Spleen (tissue), 11 donors: Measurements from ENCODE around the gene TTC23L. TPM values are rescaled to one million over a fixed set of nuclear protein-coding genes. Genes with fewer than 3 reads are reported as not detected.

Source experiments
- DNase-seq: peaks from one replicate; pipeline ENCODE4 v3.0.0-alpha.2; 2020
- H3K27ac ChIP-seq, 8 donors: fragments of 200-600 bp; sonication (generic) in 7 of 8; 1 replicate in 4 of 8; 2 replicates in 4 of 8; pipeline versions ENCODE4 v1.5.0 to v1.8.0; 2016 to 2021; ENCODE audit warnings: inconsistent platforms in 4 of 8, mild to moderate bottlenecking in 4 of 8, moderate library complexity in 1 of 8
- H3K27me3 ChIP-seq, 7 donors: fragments of 200-600 bp; sonication (generic) in 6 of 7; replicated peaks in 1 of 7; 1 replicate in 4 of 7; 2 replicates in 3 of 7; pipeline versions ENCODE4 v1.5.0 to v1.8.0; 2016 to 2021; ENCODE audit warnings: inconsistent platforms in 3 of 7, mild to moderate bottlenecking in 1 of 7
- H3K36me3 ChIP-seq, 6 donors: fragments of 200-600 bp; sonication (generic) in 5 of 6; 1 replicate in 4 of 6; 2 replicates in 2 of 6; pipeline versions ENCODE4 v1.5.0 to v1.8.0; 2016 to 2021; ENCODE audit warnings: inconsistent platforms in 2 of 6
- H3K4me1 ChIP-seq, 6 donors: fragments of 200-600 bp; sonication (generic) in 5 of 6; 1 replicate in 3 of 6; 2 replicates in 3 of 6; pipeline versions ENCODE4 v1.5.0 to v1.8.0; 2016 to 2021; ENCODE audit warnings: inconsistent platforms in 3 of 6
- H3K4me3 ChIP-seq, 8 donors: fragments of 200-600 bp; sonication (generic) in 7 of 8; 1 replicate in 4 of 8; 2 replicates in 4 of 8; pipeline versions ENCODE4 v1.5.0 to v1.8.0; 2016 to 2021; ENCODE audit warnings: inconsistent platforms in 4 of 8, mild to moderate bottlenecking in 4 of 8, moderate library complexity in 2 of 8
- H3K9me3 ChIP-seq, 8 donors: fragments of 200-600 bp; sonication (generic) in 7 of 8; 1 replicate in 4 of 8; 2 replicates in 4 of 8; pipeline versions ENCODE4 v1.5.0 to v1.8.0; 2016 to 2021; ENCODE audit warnings: inconsistent platforms in 4 of 8
- POLR2A ChIP-seq, 3 donors: fragments of 450-650 bp; IDR thresholded peaks; one replicate each; pipeline ENCODE4 v1.5.1; 2017; ENCODE audit warnings: antibody characterized with exemption in 3 of 3, mild to moderate bottlenecking in 1 of 3
- POLR2AphosphoS5 ChIP-seq, 3 donors: sonication (generic); formaldehyde crosslinking; IDR thresholded peaks; one replicate each; pipeline ENCODE4 v1.5.1; 2017; ENCODE audit warnings: antibody characterized with exemption in 3 of 3
- WGBS, 5 donors: extraction: QIAGEN DNeasy Blood & Tissue Kit in 3 of 5; methylation state at CpG; one replicate each; pipeline versions ENCODE4 v1.1.5 to v1.1.7; 2013 to 2018; 5-methylcytosine and 5-hydroxymethylcytosine counted together
- intact Hi-C: fragments of 100-400 bp; cut with DNase I; formaldehyde crosslinking; loops from one replicate; pipeline ENCODE4 v1.15.0; 2023; ENCODE audit warnings: low total_unique reads
- polyA plus RNA-seq, 3 donors: library from polyadenylated mRNA; stranded (reverse); fragments of 200-250 nt; gene quantifications; one replicate each; pipeline ENCODE4 v1.2.1, GENCODE V29; 2013
- total RNA-seq, 7 donors: library from RNA; depleted of rRNA in 3 of 7; stranded (reverse); fragments of >200 nt in 3 of 7; fragmentation: NEBNext Ultra II Directional in 4 of 7; extraction: Animal tissue kit (Norgen Biotek cat#: 25700) in 4 of 7; gene quantifications; one replicate each; pipeline versions ENCODE4 v1.1.0 to v1.2.1, GENCODE V29; 2016 to 2021
- TF ChIP-seq, protein P1 (sequence below), 11 experiments: fragments of 200-600 bp in 7 of 11; fragments of 450-650 bp in 4 of 11; sonication (generic) in 4 of 11; IDR thresholded peaks in 8 of 11; conservative IDR thresholded peaks in 3 of 11; 1 replicate in 7 of 11; 2 replicates in 4 of 11; pipeline versions ENCODE4 v1.4.0 to v1.8.0; 2016 to 2021; ENCODE audit warnings: antibody characterized with exemption in 11 of 11, inconsistent platforms in 4 of 11, mild to moderate bottlenecking in 1 of 11
- donor health status: healthy with polysubstance abuse.
- donor health status: DM: no; HTN: no; CAD: no; lungs with moderate emphysema.
- donor health status: DM: no; HTN: no; CAD: no.
- donor health status: Bipolar disorder and iron deficiency.
- donor health status: healthy.
- donor health status: DM: no; HTN: no; CAD: no.
- donor health status: DM: yes; HTN: yes; CAD: no.

Gene TTC23L
- total and polyA plus RNA-seq, 10 donors = 0.07 to 0.42 (median 0.24) TPM; not detected in 4

DNA sequence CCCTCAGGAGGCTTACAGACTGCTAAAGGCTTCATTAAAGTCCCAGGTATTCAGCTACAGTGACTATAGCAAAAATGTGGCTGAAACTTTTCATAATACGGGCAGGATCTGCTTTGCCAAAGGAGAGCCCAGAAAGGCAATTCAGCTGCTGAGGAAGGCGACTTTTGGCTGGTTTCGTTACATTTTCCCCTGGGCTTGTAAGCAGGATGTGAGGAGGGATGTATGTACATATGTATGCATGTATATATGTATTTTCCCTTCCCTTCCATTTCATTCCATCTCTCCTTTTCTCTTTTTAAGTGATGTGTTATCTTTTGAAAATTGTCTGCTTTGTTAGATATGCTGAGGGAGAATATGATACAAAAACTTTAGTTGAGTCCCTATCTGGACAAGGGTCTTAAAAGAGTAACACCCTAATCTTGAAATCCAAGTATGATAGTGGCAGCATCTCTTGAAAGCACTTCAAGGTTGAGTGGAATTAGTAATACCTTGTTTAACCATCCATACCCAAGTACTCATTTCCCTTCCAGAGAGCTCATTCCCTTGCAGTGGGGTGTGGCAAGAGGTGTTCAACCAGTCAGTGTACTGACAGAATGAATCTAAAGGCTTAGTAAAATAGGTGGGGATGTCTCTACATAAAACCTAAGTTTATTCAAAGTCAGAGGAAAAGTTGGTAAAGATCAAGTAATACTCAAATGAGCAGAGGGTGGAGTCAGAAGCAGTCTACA, 47.6 kb downstream of the TTC23L start:
- intact Hi-C loops = no loop called here
- Histone ChIP-seq H3K4me1 (no peaks in the 10 kb centered on the region), H3K36me3 (no peaks in the 10 kb centered on the region), H3K4me3 (no peak overlapping the region), H3K27ac (no peak overlapping the region), H3K9me3 (no peaks in the 10 kb centered on the region), H3K27me3 (no peaks in the 10 kb centered on the region)
- no peak for DNase-seq
- TF ChIP-seq, protein P1, sequence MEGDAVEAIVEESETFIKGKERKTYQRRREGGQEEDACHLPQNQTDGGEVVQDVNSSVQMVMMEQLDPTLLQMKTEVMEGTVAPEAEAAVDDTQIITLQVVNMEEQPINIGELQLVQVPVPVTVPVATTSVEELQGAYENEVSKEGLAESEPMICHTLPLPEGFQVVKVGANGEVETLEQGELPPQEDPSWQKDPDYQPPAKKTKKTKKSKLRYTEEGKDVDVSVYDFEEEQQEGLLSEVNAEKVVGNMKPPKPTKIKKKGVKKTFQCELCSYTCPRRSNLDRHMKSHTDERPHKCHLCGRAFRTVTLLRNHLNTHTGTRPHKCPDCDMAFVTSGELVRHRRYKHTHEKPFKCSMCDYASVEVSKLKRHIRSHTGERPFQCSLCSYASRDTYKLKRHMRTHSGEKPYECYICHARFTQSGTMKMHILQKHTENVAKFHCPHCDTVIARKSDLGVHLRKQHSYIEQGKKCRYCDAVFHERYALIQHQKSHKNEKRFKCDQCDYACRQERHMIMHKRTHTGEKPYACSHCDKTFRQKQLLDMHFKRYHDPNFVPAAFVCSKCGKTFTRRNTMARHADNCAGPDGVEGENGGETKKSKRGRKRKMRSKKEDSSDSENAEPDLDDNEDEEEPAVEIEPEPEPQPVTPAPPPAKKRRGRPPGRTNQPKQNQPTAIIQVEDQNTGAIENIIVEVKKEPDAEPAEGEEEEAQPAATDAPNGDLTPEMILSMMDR (IDR thresholded peaks at IDR 0.05 in 8 of 11, conservative IDR thresholded peaks at IDR 0.05 in 3 of 11) = no peak
- no peak for TF ChIP-seq POLR2AphosphoS5 (IDR thresholded peaks at IDR 0.05)
- no peak for TF ChIP-seq POLR2A (IDR thresholded peaks at IDR 0.05)
- WGBS, 5 donors = 85 to 92% (median 91%) methylated on average over 3 of the region's 3 CpGs

DNA sequence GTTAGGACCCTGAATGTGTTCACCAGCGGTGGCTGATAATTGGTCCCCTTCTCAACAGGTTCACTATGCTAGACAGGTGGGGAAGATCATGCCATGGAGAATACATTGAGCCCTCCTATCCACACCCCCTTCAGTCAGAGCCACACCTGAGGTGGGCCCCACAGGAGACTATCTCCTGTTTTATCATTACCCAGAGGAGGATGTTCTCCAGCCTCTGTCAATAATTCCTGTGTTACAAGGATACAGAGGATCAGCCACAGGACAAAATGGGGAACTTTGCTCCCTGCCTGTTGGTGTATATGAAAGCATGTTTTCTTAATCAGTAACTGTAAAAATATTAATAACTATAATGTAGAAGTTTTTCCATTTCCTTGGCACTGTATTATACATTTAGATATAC, 50.4 kb downstream of the TTC23L start:
- intact Hi-C loops = no loop called here
- no peak for DNase-seq
- H3K36me3 ChIP-seq = no peaks in the 10 kb centered on the region
- no peak overlapping the region for H3K4me3 ChIP-seq
- no peak for TF ChIP-seq POLR2A (IDR thresholded peaks at IDR 0.05)
- TF ChIP-seq POLR2AphosphoS5 (IDR thresholded peaks at IDR 0.05) = no peak
- TF ChIP-seq, protein P1 (IDR thresholded peaks at IDR 0.05 in 8 of 11, conservative IDR thresholded peaks at IDR 0.05 in 3 of 11) = no peak
- H3K4me1 ChIP-seq = peaks cover 0 to 2% (median 0%) of the 10 kb centered on the region in 6 donors
- H3K9me3 ChIP-seq = no peaks in the 10 kb centered on the region
- H3K27ac ChIP-seq = no peak overlapping the region
- WGBS, 5 donors = 84 to 100% (median 100%) methylated on average over 1 of the region's 1 CpG
- H3K27me3 ChIP-seq = no peaks in the 10 kb centered on the region

- no peaks in the 10 kb centered on the region for H3K27me3 ChIP-seq
- DNase-seq = no peak
- no peaks in the 10 kb centered on the region for H3K36me3 ChIP-seq
- no peak overlapping the region for H3K4me3 ChIP-seq
- H3K9me3 ChIP-seq = no peaks in the 10 kb centered on the region
- WGBS, 5 donors = 89 to 94% (median 90%) methylated on average over 5 of the region's 5 CpGs
- TF ChIP-seq, protein P1 (IDR thresholded peaks at IDR 0.05 in 8 of 11, conservative IDR thresholded peaks at IDR 0.05 in 3 of 11) = no peak
- TF ChIP-seq POLR2A (IDR thresholded peaks at IDR 0.05) (no peak), POLR2AphosphoS5 (IDR thresholded peaks at IDR 0.05) (no peak)
- intact Hi-C loops = loop anchor here (10.0 kb wide), 1 partner anchor 407 kb away; no protein-coding TSS in a partner anchor
- peaks cover 0 to 2% (median 0%) of the 10 kb centered on the region in 6 donors for H3K4me1 ChIP-seq
- no peak overlapping the region for H3K27ac ChIP-seq
Measured at GRCh38 chr5:34891981-34892380, 53.0 kb downstream of the TTC23L start.

DNA sequence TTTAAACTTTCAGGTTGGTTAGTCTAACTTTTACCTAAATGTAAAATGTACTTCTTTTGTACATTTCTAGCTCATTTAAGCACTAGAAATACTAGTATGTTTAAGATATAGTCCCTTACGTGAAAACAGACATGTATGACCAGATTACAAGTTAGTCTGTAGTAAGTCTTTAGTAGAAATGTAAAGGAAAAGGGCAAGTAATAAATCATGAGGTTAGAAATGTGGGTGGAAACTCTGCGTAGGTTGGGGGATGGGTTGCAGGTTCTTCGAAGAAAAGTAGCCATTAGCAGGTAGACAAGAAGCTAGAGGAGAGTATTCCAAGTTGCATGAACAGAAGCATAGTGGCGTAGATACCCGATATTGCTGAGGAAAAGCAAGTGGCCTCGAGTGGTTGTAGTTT, 53.5 kb downstream of the TTC23L start:
- no peak for DNase-seq
- intact Hi-C loops = loop anchor here (10.0 kb wide), 1 partner anchor 408 kb away; no protein-coding TSS in a partner anchor
- TF ChIP-seq, protein P1 (IDR thresholded peaks at IDR 0.05 in 8 of 11, conservative IDR thresholded peaks at IDR 0.05 in 3 of 11) = no peak
- TF ChIP-seq POLR2AphosphoS5 (IDR thresholded peaks at IDR 0.05) (no peak), POLR2A (IDR thresholded peaks at IDR 0.05) (no peak)
- no peaks in the 10 kb centered on the region for H3K9me3 ChIP-seq
- WGBS, 5 donors = 83 to 89% (median 85%) methylated on average over 6 of the region's 6 CpGs
- no peak overlapping the region for H3K4me3 ChIP-seq
- no peaks in the 10 kb centered on the region for H3K36me3 ChIP-seq
- H3K4me1 ChIP-seq = peaks cover 0 to 2% (median 0%) of the 10 kb centered on the region in 6 donors
- no peak overlapping the region for H3K27ac ChIP-seq
- no peaks in the 10 kb centered on the region for H3K27me3 ChIP-seq
